Measurements from ENCODE around the gene TSSK3.
A peak's percentile ranks its signal among the peaks of the same experiment; 100 is the strongest.

The TSSK3 gene

DNA sequence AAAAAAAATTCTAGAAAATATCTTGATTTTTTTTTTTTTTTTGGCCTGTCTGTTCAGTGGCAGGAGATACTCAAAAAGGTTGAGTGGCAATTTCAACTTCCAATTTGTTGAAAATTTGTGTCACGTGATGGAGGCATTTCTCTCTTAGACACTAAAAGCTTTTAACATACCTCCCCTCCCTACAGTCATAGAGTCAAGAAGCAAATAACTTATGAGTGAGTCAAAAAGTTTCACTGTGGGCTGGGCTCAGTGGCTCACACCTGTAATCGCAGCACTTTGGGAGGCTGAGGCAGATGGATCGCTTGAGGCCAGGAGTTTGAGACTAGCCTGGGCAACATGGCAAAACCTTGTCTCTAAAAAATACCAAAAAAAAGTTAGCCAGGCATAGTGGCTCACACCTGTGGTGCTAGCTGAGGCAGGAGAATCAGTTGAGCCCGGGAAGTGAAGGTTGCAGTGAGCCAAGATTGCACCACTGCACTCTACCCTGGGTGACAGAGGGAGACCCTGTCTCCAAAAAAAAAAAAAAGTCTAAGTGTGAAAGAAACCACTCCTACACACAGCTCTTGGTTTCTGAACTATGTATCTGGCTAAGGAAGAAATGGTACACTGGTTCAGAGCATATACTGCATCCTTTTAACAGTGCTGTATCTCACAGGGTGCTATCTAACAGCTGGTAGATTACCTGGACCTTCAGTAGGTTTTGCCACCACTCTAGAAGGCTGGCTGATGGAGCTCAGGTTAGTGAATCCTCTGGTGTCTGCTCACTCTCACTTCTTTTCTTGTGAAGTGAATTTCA, 43.5 kb downstream of the TSSK3 start:
- DNase-seq, result no peak

- no peak for DNase-seq
Observed at GRCh38 chr1:32406629-32407111, 44.3 kb downstream of the TSSK3 start.

DNA sequence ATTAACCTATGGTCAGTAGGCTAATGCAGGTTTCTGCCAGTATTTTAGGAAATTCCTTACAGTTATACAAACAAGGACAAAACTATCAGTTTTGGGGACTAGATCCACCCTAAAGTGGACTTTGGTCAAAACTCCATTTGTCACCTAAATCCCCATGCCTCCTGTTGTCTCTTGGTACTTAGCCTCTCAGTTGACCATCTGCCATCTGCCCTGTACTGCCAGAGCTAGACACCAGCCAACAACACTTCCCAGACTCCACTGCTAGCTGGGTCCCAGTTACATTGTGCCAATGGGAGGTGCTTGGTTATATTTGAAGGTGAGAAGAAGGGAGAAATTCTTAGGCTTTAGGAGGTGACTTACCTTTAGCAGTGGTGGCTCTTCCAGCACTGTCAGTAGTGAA, 48.9 kb downstream of the TSSK3 start:
- no peak for DNase-seq

- peak; percentile 71 for DNase-seq
Observed at GRCh38 chr1:32413507-32414185, 51.3 kb downstream of the TSSK3 start.
